Daoy (cell line): Measurements from ENCODE around the gene DHRS11. TPM values are rescaled to one million over a fixed set of nuclear protein-coding genes. Genes with fewer than 3 reads are reported as not detected.

ENCODE experiments used
- DNase-seq: peaks from one replicate; pipeline ENCODE4 v3.0.0-alpha.2; 2015; ENCODE audit warnings: low read depth
- total RNA-seq: library from RNA; depleted of rRNA; stranded (reverse); fragments of >200 nt; shearing (Covaris generic); gene quantifications from 2 replicates; pipeline ENCODE4 v1.2.3, GENCODE V29; 2014

Gene DHRS11
- total RNA-seq, 1 experiment from 2014 or later: 5.5 TPM

GRCh38 chr17:36614081-36614480 is 22.4 kb downstream of the DHRS11 start:
- no peak for DNase-seq

- no peak for DNase-seq
These were observed 23.3 kb downstream of the DHRS11 start for GRCh38 chr17:36614933-36615332.

GRCh38 chr17:36616061-36617029 is 24.7 kb downstream of the DHRS11 start:
- no peak for DNase-seq

GRCh38 chr17:36617773-36618172 is 26.1 kb downstream of the DHRS11 start:
- no peak for DNase-seq

GRCh38 chr17:36623281-36623680 is 31.6 kb downstream of the DHRS11 start:
- no peak for DNase-seq

GRCh38 chr17:36625188-36625587 is 33.5 kb downstream of the DHRS11 start:
- no peak for DNase-seq

DNA sequence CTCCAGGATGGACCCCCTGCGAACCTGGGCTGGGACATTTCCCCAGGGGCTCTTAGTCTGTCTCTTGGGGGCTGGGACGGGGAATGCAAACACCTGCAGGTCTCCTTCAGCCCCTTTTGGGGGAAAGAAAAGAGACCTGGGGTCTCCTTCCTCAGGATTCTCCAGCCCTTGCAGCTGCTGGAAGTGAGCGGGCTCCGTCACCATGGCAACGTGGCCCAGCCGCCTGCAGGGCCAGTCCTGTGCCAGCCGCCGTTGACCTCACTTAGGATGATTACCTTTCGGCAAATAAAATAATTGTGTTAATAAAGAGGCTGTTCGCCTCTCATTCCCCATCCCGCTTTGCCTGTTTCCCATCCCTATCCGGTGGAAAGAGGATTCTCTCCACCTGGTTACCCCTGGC is 35.4 kb downstream of the DHRS11 start:
- no peak for DNase-seq

- DNase-seq: no peak
These were observed 36.9 kb downstream of the DHRS11 start for GRCh38 chr17:36628576-36628975.

GRCh38 chr17:36629252-36629847 is 37.7 kb downstream of the DHRS11 start:
- DNase-seq: peak; percentile 70

- no peak for DNase-seq
These were observed 38.4 kb downstream of the DHRS11 start for GRCh38 chr17:36629970-36630502.

DNA sequence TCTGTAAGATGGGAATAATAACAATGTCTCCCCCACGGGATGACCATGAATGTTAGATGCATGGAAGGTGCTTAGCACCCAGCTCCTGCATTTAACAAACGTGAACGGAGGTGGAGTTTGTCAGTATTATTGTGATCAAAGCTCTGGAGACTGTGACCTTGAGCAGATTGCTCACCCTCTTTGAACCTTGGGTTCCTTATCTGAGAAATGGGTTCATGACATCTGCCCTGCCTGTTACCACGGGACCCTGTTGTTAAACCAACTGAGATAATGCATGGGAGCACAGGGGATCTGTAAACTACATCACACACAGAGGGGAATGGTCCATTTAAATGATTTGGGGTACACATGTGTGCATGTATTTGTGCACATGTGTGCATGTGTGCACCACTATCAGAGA is 39.3 kb downstream of the DHRS11 start:
- no peak for DNase-seq

DNA sequence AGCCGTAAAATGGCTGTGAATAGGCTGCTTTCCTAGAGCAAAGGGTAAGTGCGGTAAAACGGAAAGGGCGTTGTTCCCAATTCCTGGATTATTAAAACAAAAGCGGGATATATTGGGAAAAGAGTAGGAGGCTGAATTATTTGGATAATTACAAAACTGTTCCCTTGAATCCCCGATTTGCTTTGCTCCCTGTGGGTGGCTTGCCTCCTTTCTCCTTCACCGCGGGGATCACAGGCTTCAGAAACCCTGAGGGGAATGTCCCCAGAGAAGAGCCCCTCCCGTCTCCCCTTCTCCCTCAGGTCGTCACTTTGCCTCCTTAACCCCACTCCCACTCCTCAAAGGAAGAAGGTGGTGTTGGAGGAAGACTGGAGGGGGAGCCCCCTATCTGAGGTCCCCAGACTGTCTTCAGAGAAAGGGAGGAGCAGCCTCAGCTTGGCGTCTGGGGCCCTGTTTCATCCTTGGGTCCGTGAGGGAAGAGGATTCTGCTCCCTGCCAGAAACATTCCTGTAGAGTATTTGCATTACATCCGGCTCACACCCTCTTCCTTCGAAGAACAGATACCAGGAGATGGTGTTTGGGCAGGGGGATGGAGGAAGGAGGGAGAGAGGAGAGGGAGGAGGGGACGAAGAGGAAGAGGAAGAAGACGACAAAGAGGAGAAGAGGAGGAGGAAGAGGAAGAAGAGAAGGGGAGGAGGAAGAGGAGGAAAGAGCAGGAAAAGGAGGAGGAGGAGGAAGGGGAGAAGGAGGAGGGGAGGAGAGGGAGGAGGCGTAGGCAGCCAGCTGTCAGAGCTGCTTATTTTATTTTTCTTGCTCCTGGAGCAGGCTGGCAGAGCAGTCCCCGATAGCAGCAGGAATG is 41.5 kb downstream of the DHRS11 start:
- no peak for DNase-seq

GRCh38 chr17:36640346-36640745 is 48.7 kb downstream of the DHRS11 start:
- DNase-seq: no peak

GRCh38 chr17:36640836-36641235 is 49.2 kb downstream of the DHRS11 start:
- DNase-seq: no peak

- DNase-seq: no peak
These were observed 49.7 kb downstream of the DHRS11 start for GRCh38 chr17:36641331-36641876.

DNA sequence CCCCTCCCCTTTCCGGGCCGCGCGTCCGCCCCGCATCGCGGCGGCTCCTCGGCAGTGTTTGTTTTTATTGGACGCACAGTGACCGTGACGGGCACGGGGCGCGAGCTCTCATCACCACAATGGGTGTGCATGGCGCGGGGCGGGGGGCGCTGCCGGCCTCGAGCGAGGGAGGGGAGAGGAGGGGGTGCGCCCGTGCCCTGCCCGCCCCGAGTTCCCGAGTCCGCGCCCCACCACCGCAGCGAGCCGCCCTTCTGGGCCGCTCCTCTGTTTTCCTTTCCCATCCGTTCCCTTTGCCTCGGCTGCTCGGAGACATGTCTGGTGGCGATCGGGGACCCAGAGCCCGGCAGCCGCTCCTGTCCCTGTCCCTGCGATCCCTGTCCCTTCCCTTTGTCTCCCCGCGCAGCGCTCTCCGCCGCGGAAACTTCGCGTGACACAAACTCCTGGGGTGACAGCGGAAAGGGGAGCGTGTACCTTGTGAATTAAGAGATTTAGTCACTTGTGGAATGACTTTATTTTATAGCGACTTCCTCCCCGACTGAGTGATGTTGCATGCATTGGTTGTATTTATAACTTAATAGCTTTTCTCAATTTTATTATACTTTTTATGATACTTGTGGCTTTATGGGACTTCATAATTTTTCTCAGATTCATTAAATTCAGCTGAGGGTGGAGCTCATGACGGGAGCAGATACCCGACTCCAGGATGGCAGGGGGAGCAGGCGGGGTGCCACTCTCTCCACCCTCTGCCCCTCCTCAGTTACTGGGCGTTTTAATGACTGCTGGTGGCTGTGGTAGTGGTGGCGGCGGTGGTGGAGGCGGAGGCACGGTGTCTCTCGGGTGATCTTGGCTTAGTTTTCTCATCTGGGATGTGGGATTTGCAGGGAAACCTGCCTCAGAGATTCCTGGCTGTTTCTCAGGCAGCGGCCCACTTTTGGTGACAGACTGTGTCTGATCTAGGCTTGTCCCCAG is 50.5 kb downstream of the DHRS11 start:
- no peak for DNase-seq

- DNase-seq: no peak
These were observed 51.5 kb downstream of the DHRS11 start for GRCh38 chr17:36643086-36643685.

- DNase-seq: no peak
These were observed 53.7 kb downstream of the DHRS11 start for GRCh38 chr17:36645422-36645821.

DNA sequence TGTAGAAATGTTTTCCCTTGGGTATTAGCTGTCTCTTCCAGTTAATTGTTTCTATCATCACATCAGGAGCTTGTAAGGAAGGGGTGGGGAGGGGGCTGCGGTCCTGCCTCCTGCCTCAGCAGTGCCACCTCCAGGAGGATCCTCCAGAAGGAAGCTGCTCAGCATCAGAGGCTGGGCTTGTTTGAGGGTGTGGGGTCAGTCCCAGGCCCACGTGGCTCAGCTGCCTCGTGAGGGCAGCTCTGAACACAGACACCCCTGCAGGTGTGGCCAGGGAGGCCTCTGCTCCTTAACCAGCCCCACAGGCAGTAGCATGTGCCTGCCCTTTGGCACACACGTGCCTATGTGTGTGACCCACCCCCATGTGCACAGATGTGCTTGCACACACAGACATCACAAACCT is 56.0 kb downstream of the DHRS11 start:
- no peak for DNase-seq
